Stimulated activated CD8-positive, alpha-beta memory T cell treated with anti-CD3 and anti-CD28 coated beads, Interleukin-2, amount 100 ng/mL, for 48 hours (primary cell): ENCODE measurements around the gene ITGB5.
A peak's percentile ranks its signal among the peaks of the same experiment; 100 is the strongest.

Source experiments
- DNase-seq, 2 donors: peaks; one replicate each; pipeline ENCODE4 v3.0.0-alpha.2; 2020; ENCODE audit warnings: low read depth in 2 of 2

ITGB5 gene

GRCh38 chr3:124893526-124893925, 6.4 kb upstream of the ITGB5 start:
- DNase-seq, result no peak

DNA sequence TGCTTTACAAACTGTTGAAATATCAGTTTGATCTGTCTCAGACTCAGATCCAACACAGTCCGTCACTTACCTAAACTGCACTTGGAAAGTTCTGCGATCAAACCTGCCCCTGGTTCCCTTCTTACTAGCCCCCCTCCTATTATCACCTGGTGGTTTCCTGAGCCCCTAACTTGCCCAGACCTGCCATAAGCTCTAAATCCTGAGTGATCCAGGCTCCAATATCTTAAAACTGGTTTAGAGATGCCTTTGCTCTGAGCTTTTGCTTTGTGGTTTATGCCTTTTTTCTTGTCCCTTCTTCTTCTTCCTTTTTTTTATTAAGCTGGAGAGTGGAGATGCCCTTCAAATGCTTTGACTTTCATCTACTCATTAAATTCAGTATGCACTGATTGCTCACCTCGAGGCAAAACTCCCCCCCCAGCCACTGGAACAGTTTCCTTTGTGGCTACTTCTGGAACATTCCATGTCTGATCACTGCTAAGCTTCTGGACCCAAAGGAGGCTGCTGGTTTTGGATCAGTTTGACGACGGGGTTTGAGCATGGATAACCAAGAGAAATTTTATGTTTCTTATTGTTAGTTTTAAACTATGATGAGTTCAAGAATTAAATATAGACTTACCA, 3.5 kb upstream of the ITGB5 start:
- no peak for DNase-seq

DNA sequence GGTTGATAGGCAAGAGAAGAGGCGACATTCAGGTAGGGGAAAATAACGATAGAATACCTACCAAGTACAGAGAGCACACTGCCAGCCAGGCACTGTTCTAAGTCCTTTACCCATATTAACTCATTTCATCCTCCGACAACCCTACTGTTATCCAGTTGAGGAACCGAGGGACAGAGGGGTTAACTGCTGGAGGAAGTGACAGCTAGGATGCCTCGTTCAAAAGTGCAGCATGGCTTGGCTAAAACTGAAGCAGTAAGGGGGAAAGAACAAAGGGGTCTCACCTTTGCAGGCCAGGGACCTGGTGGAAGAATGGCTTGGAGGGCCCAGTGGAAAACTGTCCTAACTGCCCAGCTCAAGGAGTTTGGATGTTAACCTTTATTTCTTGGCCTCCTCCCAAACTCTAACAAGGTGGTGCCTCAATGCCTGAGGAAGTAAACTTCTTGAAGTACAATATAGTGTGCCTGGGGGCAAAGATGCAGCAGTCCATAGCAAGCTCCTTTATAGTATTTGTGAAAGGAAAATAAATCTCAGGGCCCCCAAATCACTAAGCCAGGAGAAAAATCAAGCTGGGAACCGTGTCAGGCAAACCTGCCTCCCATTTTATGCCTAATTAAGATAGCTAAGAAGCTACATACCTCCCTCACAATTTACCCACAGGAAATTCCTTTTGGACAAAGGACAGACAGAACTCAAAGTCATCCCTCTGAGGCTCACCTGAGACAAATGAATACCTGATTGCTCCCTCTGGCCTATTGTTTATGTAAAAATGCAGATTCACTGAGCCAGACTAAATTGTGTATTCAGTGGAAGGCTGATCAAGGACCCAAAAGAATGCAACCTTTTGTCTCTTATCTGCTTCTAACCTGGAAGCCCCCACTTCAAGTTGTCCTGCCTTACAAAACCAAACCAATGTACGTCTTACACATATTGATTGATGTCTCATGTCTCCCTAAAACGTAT, 1.6 kb upstream of the ITGB5 start:
- no peak for DNase-seq

DNA sequence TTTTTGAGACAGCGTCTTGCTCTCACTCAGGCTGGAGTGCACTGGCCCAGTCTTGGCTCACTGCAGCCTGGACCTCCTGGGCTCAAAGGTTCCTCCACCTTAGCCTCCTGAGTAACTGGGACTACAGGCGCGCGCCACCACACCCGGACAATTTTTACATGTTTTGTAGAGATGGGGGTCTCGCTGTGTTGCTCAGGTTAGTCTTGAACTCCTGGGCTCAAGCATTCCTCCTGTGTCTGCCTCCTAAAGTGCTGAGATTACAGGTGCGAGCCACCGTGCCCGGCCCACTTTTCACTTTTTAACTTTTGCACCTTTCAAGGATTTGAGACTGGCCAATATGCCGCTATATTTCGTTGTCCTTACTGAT, 750 bp upstream of the ITGB5 start:
- DNase-seq, result no peak

- peak in 1 of 2 donors; percentile 16 for DNase-seq
Measured at GRCh38 chr3:124886168-124887056, 753 bp downstream of the ITGB5 start.

DNA sequence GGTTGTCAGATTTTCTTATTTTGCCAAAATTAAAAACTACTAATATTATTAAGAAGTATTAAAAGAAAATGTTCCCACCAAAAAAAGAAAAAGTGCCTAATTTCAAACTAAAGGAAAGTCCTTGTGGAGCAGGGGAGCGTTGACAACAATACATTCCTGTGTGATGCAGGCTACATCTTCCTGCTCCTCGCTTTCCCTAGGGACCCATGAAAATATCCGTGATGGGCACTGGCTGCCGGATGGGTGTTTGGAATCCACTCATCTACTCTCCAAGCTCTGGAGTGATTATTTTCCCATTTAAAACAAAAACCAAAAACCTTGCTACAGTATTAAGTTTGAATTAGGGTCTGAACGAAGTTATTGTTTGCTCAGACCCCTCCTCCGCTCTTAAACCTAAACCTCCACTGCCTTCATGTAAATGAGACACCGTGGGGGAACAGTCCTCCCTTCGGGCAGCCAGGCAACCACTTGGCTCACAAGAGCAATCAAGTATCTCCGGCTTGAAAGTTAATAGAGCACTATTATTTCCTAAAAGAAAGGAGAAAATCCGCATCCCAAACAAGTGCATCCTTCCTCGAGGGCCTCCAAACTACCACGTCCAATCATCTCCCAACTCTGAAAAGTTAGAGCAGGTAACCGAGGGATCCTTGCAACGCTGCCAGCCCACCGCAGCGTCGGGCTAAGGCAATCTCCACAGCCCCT, 1.5 kb downstream of the ITGB5 start:
- DNase-seq, result no peak

DNA sequence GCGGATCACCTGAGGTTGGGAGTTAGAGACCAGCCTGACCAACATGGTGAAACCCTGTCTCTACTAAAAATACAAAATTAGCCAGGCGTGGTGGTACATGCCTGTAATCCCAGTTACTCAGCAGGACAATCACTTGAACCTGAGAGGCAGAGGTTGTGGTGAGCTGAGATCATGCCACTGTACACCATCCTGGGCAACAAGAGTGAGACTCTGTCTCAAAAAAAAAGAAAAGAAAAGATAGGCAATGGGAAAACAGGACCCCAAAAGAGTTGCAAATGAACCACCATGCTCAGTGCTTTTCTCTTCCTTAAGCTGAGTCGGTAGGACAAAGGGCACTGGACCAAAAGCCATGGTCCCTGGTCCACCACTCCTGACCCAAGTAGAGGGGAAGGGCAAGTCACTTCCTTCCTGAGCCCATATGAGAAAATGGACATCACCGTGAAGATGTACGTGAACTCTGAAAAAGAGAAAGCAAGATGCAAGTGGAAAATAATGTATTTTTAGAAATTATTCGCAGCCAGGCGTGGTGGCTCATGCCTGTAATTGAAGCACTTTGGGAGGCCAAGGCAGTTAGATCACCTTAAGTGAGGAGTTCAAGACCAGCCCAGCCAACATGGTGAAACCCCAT, 2.6 kb downstream of the ITGB5 start:
- no peak for DNase-seq

GRCh38 chr3:124883766-124884473, 3.2 kb downstream of the ITGB5 start:
- no peak for DNase-seq

DNA sequence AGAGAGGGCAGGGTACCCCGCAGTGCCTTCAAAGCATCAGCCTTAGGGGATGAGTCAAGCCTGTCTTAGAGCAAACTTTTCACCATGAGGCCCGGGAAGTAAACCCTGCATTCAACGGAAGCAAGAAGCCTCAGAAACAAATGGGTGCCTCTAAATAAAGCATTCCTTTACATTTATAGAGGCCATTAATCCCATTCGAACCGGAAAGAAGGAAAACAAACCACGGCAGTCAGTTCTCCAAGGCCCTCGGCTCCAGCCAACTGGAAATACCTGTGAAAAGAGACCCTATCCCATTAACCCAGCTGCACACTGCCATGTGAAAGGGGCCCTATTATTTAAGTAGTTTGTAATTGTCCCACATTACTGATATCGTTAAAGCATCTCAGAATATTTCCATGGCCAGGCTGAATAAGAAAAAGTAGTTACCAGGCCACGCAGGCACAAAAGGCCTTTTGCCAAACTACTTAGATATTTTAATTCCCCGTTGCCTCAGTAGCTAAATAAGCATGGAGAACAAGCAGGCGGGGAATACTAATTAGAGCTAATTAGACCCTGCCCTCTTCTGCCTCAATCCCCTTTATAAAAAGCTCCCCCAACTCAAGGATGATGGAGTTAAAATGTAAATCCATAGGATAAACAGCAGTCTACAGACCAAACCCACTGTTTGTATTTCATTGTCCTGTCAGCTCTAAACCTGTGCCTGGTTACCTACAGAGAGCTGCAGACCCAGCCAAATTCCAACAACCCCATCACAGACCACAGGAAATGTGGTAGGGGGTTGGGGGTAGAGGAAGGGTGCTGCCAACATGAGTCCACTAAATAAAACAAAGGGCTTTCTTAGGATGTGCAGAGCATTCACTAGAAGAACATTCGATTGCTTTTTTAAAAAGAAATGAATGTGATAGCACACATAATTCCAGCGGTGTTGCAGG, 4.1 kb downstream of the ITGB5 start:
- no peak for DNase-seq

DNA sequence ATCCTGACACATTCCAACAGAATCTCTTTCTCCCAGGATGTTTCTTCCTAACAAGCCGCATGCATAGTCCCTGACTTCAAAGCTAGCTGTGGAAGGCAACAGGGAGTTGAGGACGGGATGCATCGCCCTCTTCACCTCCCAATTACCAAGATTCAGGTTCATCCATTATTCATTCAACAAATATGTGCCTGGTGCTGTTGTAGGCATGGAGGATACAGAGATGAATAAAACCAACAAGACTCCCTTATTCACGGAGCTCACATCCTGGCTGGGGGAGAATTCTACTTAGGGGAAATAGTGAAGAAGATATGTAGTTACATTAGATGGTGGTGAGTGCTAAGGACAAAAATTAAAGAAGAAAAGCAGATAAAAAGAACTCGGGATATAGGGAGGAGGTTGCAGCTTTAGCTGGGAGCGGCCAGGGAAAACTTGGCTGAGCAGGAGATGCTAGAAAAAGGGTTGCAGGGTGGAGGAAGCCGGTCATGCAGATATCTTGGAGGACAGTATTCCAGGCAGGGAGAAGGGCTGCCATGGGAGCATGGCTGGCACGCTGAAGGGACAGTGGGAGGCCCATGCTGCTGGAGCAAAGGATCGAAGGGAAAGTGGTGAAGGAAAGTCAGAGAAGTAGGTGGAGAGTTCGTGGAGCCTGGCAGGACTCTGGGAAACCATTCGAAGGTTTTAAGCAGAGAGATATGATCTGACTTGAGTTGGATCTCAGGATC, 5.0 kb downstream of the ITGB5 start:
- no peak for DNase-seq

GRCh38 chr3:124879337-124879680, 7.9 kb downstream of the ITGB5 start:
- no peak for DNase-seq

- DNase-seq, result no peak
Measured at GRCh38 chr3:124878561-124879336, 8.4 kb downstream of the ITGB5 start.

GRCh38 chr3:124877674-124878073, 9.5 kb downstream of the ITGB5 start:
- no peak for DNase-seq

DNA sequence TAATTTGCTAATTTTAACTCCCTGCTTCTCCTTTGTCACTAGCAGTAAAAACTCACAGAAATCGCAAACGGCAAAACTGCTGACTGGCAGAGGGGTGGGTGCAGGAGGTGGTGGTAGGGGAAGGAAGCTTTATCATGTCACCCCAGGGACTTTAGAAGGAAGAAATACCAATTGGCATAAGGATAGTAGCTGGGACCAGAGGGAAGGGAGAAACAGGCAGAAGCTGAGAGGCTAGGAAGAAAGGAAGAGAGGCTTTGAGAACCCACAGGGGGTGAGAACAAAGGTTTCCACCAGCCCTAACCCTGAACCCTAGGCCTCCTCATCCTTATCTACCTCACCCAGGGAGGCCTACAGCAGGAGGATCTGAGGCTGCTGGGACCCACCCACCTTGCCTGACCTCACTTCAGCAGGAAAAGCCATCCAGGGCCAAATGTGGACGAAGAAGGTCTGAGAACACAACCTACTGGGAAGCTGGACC, 10.7 kb downstream of the ITGB5 start:
- no peak for DNase-seq

GRCh38 chr3:124873226-124873625, 13.9 kb downstream of the ITGB5 start:
- no peak for DNase-seq

- DNase-seq, result no peak
Measured at GRCh38 chr3:124867511-124867910, 19.7 kb downstream of the ITGB5 start.

DNA sequence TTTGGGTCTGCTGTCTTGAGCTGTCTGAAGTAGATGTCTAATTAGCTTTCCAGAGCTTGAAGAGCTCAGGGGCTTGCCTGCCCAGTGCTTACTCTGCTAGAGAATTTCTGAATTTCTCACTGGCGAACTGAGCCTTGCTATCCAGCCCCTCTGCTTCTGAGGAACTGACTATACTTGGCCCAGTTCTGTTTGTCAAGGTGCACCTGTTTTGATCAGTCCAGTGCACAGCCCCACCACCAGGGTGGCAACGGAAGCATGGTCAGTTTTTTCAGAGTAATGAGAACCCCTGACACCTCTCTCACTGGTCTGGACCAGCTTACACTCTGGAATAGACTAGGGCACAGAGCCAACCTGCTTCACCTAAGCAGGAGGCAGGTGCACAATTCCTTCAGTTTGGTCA, 25.2 kb downstream of the ITGB5 start:
- no peak for DNase-seq

GRCh38 chr3:124861041-124861440, 26.1 kb downstream of the ITGB5 start:
- no peak for DNase-seq
